Activated T-cell treated with anti-CD3 and anti-CD28 coated beads for 24 hours (primary cell): ENCODE results near the gene KCNMA1.
"Not testable (repeated sequence)": the region's sequence is repeated elsewhere in the genome, so short reads cannot be mapped to it uniquely, and the experiment has no call there.

Experiments
- DNase-seq: peaks from one replicate; pipeline ENCODE4 v3.0.0-alpha.2; 2020; ENCODE audit warnings: low read depth

KCNMA1 gene

DNA sequence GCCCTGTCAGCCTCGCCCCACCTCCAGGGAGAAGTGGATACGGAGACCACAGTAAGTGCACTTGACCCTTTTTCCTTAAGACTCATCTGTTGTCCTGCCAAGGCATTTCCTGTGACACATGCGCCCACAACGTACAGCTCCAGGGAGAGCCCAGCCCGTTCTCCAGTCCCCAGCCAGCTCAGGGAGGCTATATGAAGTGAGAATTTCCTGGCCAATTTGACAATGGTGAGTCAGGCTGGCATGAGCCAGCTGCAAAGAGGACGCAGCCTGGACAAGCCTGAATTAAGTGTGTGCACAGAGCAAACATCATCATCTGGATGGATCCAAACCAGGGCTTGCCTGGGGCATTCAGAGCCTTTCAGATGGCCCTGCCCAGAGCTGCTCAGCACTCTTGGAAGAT is 244.8 kb downstream of the KCNMA1 start:
- DNase-seq: no peak

GRCh38 chr10:77392236-77392721 is 245.3 kb downstream of the KCNMA1 start:
- DNase-seq: no peak

DNA sequence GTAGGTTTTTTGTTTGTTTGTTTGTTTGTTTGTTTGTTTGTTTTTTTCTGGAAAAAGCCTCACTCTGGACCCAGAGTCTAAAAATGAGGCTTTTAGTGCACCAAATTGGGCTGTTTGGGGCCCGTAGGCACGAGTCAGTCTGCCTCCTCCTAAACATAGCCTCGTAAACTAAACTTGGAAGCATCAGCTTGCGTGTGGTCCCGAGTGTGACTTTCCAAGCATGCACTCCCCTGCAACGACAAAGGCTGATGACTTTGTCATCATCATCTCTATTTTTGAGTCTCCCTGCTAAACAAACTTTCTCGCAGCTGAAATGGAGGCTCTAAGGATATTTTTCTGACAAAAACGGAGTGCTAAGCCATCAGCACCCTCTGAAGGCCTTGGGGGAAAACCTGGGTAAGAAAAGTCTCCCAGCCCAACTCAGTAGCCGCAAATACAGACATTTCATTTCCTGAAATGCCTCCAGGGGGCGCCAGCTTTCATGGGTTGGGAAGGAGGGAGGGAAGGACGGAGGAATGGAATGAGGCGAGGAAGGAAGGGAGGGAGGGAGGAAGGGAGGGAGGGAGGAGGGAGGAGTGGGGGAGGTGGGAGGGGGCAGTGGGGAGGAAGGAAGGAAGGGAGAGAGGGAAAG is 245.9 kb downstream of the KCNMA1 start:
- DNase-seq: no peak

DNA sequence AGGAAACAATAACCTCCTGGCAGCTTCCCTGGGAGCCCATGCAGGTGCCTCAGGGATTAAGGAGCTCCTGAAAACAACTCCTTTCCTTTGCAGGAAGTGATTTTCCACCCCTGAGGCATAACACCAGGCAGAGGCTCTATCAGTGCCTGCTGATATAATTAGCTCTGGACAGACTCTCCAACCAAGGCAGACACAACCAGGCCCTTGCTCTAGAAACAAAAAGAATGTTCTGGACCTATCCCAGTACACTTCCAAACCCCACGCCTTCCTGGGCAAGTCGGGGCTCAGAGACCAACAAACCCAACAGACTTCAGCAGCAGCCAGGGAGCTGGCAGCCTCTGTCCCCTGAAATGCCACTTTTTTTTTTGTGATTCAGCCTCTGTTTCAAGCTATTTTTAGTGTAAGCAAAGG is 247.1 kb downstream of the KCNMA1 start:
- DNase-seq: no peak

DNA sequence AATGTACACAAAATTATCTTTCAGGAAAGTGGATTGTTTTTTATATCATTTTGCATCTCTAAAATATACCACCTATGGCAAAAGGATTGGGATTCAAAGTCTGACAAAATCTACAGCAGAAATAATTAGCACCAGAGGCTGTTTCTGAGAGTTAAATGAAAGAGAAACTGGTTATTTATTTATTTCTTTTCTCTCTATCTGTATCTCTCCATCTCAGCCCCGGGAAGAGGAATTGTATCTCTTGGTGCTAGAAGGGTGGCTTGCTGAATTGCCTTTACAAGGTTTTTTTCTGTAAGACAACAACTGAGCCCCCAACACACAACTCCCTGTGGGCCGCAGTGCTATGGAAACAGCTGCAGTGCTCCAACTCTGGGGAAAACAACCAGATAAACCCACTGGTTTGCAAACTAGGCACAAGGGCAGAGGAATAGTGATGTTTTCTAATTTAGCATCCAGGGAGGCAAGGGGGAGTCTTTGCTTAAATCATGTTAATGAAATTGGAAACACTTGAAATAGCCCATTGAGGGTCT is 249.0 kb downstream of the KCNMA1 start:
- no peak for DNase-seq

DNA sequence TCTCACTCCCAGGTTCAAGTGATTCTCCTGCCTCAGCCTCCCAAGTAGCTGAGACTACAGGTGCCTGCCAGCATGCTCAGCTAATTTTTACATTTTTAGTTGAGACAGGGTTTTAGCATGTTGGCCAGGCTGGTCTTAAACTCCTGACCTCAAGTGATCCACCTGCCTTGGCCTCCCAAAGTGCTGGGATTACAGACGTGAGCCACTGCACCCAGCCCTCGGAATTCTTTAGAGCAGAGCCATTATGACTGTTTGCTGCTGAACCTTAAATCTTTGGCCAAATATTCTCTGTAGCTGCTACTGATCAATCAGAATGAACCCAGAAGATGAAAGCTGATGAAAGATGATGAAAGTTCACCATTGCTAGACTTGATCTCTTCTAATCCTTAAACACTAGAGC is 249.9 kb downstream of the KCNMA1 start:
- not testable (repeated sequence) for DNase-seq

DNA sequence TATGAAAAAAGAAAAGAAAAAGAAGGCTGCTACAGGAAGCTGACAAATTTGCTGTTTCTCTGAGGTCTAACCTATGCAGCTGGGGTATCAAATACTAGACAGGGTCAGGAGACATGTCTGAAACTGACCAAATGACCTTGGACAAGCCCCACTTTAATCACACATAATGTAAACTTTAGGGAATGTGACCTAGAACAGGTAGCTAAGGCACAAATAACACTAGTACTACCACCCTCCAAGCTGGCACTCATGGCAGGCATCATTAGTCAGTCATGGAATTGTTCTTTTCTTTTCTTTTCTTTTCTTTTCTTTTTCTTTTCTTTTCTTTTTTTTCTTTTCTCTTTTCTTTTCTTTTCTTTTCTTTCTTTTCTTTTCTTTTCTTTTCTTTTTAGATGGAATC is 250.4 kb downstream of the KCNMA1 start:
- DNase-seq: no peak

DNA sequence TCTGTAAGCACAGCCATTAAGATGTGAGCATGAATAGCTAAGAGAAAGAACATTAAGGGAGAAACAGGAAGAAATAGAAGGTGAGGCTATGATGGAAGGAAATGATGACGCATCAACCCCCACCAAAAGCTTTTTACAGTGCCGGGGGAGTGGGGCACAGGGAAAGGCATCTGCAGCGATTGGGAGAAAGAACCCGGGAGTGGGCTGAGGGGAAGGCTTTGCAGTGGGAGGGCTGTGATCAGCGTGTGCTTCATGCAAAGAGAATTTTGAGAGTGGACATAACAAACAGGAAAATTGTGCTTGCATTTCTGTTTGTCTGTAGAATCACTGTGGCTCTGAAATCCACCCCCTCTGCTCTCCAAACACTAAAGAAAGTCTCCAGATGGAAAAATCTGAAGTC is 250.8 kb downstream of the KCNMA1 start:
- no peak for DNase-seq

DNA sequence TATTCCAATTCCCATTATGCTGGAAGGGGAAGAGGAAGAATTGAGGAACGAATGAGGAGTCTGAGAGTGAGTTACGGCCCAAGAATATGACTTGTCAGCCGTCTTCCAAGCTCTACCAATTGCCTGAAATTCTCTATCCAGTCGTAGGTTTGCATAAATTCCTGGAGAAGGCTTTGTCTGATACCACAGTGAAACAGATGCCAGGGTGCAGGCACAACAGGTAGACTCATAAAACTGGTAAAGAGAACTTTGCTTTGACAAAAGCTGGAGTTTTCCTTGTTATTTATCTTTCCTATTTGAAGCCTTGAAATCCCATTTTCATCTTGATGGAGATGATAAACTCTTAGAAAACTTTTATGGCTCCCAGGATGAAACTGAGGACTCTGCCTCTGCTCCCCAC is 251.2 kb downstream of the KCNMA1 start:
- no peak for DNase-seq

GRCh38 chr10:77385315-77385714 is 252.3 kb downstream of the KCNMA1 start:
- no peak for DNase-seq

- no peak for DNase-seq
Observed at GRCh38 chr10:77383861-77384553, 253.6 kb downstream of the KCNMA1 start.

DNA sequence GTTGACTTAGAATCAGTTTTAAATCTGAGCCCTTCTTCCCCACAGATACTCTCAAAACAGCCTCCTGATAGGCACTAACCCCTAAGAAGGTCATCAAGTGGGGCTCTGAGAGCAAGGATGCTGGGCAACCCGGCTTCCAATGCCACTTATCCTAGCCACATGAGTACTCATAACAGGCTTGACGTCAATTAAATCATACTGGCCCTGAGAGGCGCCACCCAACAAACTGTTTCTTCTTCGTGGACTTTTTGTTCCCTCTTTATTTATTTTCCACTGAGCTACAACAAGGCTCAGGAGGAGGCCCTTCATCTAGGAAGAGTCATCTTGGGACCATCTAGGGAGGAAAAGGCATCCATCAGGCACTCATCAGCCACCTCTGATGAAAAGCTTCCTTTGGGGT is 255.9 kb downstream of the KCNMA1 start:
- no peak for DNase-seq

DNA sequence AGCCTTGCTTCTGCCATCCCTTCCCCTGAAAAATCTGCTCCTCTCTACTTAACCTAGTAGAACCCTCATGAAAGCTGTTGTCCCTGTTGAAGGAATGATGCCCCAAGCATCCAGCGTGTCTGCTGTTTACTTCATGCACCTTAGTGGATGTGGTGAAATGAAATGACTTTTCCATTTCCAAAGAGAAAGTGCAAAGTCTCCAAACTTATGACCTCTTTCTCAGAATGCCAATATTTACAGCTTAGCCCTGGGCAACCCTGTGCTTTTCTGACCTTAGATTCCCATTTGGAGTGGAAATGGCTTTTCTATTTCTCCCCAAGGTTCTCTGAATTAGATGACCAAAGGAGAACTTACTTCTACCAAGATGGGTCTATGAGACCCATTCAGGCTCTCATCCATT is 256.9 kb downstream of the KCNMA1 start:
- no peak for DNase-seq

DNA sequence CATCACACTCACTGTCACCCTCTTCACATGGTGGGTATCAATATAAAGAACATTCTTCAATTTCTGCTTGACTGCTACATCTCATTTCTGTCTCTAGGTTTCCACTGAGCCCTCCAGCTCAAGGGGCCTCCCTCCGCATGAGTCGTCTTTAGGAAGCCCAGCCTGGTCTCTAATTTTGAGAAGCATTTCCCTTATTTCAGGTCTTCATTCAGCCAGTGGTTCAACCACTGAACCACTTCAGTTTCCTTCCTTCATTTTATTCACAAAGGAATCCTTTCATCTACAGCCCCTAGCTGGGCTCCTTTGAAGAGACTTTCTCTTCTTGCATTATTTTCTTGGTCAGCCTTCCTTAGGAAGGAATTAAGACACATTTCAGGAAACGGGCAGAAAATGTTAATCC is 257.4 kb downstream of the KCNMA1 start:
- DNase-seq: no peak

DNA sequence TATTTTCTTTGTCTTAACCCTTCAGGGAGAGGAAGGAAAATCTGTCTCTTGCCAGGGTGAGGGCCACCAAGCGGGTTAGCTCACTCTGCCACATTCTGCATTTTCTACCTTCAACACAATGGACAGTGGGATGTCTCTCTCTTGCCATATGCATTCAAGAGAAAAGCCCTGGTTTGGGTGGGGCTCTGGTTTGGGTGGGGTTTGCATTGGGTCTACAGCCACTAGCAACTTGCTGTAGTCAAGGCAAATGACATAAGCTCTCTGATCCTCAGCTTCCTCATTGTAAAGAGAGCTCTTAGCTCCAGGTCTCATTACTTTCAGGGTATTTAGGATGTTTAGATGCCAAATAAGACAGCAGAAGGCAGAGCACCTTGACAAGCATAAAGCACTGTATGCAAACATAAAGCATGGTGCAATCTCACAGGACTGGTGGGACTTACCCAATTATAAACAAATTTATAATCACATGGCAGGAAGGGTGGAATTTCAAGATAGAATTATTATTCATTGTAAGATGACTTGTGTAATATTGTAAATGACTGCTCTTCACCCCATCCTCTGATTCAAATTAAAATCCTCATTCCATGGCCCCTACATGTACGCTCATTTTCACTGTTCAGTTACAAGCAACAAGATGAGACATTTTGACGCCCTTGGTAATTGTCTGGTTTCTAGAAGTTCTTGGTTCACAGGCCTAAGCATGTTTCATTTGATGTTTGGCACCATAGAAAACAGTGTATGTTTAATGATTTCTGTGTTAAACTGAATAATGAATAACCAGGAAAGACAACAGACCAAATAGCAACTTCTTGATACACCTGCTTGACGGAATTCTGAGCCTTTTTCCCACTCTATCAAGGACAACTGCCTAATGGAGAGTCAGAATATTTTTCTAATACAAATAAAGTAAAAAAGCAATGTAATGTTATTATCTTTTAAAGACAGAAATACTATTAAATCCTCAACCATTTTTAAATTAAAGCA is 258.9 kb downstream of the KCNMA1 start:
- DNase-seq: no peak

DNA sequence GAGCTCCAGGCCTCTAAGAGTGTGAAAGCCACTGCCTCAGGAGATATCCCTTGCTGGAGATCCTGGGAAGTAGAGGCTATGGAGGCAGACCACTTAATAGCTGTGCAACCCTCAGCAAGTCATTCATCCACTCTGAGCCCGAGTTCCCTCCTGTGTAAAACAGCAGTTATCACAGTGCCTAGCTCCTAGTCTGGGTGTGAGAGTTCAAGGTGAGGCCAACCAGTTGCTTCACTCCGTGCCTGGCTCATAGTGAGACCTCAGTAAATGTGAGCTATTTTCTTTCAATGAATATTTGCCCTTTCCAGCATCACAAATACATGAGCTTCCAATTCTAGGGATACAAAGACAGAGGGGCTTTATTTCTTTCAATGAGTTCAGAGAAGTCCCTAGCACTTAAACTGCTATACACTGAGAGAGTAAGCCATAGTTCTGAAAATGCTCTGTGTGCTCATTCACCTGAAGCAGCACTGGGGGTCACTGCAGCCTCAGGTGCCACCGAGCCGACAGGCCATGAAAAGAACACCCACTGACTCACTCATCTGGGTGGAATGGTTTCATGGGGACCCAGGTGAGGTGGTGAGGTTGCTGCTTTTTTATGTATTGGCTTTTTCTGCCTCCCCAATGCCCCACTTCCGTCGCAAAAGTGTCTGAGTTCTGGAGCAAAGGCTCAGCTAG is 259.8 kb downstream of the KCNMA1 start:
- DNase-seq: no peak

- no peak for DNase-seq
Observed at GRCh38 chr10:77377034-77377433, 260.6 kb downstream of the KCNMA1 start.

DNA sequence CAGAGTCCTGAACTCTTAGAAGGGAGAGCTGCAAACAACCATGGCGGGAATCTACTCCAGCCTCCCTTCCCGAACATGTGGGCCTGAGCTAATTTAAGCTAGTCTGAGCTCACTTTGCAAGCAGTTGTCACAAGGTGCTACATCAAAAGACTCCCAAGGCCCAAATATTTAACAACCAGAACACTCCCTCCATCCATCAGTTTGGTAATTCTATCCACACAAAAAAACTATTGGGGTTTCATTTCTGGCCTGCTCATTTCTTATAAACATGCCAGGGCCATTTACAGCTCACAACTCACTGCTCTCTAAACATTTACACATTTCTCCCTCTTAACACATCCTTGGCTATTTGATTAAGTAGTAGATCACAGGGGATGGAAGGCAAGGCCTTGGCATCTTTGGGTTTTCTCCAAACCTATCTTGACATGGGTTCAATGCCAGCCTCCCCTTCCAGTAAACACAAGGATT is 263.4 kb downstream of the KCNMA1 start:
- no peak for DNase-seq

GRCh38 chr10:77371848-77372799 is 265.5 kb downstream of the KCNMA1 start:
- DNase-seq: no peak

- no peak for DNase-seq
Observed at GRCh38 chr10:77371421-77371820, 266.2 kb downstream of the KCNMA1 start.

DNA sequence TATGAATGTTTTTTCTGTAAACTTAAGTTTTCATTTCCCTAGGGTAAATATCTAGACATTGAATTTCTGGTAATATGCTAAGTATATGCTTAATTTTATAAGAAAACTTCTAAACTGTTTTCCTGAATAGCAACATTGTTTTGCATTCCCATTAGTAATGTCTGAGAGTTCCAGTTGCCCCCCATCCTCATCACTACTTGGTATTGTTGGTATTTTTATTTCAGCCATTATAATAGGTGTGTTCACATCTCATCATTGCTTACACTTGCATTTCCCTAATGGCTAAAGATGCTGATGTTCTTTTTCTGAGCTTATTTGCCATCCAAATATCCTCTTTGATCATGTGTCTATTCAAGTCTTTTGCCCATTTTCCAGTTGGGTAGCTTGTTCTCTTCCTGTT is 269.6 kb downstream of the KCNMA1 start:
- DNase-seq: no peak
